Activated CD8-positive, alpha-beta memory T cell treated with anti-CD3 and anti-CD28 coated beads, Interleukin-2, amount 50 U/mL, for 48 hours (primary cell): ENCODE results near the gene DNAJA2.
"Not testable (repeated sequence)": the region's sequence is repeated elsewhere in the genome, so short reads cannot be mapped to it uniquely, and the experiment has no call there.

Experiments used
- DNase-seq: peaks from one replicate; pipeline ENCODE4 v3.0.0-alpha.2; 2020

The DNAJA2 gene

DNA sequence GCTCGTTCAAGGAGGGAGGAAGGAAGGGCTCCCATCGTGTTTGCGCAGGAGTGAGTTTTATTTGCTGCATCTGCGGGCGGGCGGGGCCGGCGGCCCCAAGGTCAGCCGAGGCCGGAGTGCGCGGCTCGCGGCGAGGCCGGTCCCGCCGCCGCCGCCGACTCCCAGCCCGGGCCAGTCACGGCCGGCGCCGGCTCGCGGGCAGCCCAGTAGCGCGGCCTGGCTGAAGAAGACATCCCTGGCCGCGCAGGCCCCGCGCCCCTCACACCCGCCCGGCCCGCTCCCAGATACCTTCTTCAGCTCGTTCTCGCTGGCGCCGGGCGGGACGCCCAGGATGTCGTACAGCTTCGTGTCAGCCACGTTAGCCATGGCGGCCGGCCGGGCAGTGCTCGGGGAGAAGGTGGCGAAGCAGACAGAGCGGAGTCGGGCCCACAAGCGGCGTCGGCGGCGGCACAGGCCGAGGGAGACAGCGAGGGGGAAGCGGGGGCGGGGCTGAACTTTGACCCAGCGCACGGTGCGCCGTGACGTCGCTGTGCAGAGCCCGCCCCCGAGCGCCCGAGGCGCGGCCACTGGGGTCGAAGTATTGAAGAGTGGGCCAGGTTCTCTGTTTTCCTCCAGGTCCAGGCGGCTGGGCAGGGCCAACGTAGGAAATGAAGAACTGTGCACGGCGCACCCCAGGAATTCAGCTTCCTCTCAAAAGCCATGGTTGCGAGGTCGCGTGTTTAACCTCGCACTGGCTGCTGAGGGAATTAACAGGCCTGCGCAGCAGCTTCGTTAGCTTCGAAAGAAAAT is at the start of gene DNAJA2:
Gene DNAJA2 (minus strand): TSS at position 468 of the 789 bp plus-strand sequence. CDS start 102 bp downstream, at position 366.
- peak; percentile 97 for DNase-seq

DNA sequence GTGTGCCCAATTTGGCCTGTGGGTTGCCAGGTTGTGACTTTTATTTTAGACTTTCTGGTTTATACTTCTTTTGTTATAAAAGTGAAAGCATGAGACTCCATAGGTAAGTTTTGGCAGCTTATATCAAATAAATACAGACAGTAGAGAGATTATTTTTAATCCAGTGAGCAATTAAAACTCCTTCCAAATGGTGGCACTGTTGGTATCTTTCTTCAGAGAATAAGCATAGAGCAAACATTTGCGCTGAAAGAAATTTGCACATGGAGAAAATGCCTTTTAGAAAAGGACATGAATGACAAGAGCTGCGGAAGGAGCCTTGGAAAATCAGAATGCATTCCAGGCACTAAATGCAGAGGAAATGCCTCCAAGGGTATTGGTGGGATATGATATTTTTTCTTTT is 46.1 kb upstream of the DNAJA2 start:
- no peak for DNase-seq

DNA sequence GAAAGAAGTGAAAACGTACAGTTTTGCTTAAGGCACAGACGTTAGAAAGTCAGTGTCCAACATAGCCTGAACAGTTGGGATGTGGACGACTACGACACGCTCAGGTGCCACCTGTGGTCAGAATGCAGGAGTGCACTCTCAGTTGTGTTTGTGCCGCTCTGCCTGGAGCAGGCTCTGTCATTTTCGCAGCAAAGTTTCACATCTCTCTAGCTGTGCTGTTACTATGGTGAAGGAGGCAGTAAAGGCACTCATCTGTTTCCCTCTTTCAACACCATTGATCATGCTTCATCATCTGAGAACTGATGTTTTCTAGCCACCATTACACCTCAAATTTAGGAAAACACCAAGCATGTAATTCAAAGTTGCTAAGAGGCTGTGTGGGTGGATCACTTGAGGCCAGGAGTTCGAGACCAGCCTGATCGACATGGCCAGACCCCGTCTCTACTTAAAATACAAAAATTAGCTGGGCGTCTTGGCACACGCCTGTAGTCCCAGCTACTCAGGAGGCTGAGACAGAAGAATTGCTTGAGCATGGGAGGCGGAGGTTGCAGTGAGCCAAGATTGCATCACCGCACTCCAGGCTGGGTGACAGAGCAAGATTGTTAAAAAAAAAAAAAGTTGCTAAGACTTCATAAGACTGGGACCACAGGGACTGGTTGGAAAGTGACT is 44.9 kb upstream of the DNAJA2 start:
- no peak for DNase-seq

DNA sequence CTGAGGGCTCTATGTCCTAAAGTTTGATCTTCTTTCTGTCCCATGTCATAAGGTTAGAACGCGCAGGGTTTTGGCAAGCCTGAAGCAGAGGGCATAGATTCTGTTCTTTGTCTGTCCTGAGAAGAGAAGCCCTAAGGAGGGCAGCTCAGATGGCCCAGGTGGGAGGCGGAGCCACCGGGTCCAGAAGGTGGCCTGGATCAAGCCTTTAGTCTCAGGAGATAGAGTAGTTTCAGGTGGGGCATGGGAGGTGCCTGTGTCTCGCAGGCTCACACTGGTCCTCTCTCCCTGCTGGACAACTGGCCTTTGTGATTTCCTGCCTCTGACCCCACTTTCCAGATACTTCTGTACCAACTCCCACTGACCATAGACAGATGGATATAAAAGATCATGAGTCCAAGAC is 44.2 kb upstream of the DNAJA2 start:
- no peak for DNase-seq

DNA sequence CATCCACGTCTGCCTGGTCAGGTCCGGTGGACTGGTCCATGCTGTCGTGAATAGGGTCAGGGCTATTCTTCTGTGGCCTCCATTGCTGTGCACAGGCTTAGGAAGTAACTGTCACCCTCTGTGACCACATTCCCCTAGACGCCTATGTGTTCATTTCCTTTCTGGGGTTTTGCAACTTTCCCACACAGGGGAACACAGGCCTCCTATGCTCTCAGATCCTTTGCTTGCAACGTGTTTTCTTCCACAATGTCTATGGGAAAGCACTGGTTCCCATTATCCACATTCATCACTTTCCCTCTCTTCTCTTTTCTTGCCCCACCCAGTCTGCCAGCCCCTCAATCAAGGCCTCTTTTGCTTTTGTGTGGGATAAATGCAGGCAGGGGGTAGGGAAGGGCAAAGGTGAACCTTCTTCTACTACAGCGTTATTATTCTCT is 43.2 kb upstream of the DNAJA2 start:
- DNase-seq: no peak

DNA sequence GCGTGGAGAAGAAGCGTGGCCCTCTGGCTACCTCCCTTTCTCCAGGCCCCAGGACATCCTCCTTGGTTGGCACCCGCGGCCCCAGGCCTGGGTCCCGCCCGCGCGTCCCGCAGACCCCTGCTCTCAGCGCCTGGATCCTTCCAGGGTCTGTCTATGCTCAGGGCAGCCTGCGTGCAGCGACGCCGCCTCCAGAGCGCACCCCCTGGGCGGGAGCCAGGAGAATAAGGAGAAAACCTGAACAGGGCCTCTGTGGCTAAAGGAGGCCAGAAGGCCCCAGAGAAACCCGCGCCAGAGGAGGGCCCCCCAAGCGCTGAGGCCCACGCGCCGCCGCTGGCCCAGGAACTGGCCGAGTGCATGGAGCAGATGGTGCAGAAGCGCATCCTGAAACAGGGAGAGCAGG is 40.4 kb upstream of the DNAJA2 start:
- no peak for DNase-seq

DNA sequence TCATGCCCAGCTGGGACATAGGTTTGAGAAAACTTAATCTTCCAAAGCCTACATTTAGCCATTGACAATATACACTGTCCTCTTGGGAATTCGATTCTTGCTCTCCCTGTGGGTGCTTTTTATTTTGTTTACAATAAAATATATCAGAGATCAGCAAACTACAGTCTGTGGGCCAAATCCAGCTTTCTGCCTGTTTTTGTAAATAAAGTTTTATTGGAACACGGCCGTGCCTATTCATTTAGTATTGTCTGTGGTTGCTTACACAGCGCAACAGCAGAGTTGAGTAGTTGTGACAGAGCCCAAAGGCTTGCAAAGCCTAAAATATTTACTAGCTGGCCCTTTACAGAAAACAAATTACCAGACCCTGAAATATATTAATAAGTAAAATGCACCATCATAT is 39.7 kb upstream of the DNAJA2 start:
- no peak for DNase-seq

DNA sequence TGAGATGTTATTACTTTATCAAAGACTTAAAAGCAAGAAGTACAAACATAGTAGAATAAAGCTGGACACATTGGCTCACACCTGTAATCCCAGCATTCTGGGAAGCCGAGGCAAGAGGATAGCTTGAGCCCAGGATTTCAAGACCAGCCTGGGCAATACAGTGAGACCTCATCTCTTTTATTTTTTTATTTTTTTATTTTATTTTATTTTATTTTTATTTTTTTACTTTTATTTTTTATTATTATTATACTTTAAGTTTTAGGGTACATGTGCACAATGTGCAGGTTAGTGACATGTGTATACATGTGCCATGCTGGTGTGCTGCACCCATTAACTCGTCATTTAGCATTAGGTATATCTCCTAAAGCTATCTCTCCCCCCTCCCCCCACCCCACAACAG is 37.3 kb upstream of the DNAJA2 start:
- not testable (repeated sequence) for DNase-seq

DNA sequence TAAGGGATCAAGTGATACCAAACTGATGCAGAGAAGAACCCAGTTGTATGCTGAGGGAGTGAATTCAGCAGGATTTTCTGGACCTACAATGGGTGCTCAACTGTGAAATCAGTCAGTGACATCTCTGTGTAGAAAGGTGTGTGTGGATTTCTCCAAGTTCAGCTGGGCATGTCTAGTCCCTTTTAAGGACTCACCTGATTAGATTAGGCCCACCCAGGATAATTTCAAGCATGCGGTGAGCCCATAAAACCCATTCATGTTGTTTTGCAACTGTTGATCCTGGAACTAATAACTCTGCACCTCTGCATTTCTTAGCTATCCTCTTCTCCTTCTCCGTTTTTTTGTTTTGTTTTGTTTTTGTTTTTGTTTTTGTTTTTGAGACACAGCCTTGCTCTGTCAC is 35.1 kb upstream of the DNAJA2 start:
- DNase-seq: no peak

DNA sequence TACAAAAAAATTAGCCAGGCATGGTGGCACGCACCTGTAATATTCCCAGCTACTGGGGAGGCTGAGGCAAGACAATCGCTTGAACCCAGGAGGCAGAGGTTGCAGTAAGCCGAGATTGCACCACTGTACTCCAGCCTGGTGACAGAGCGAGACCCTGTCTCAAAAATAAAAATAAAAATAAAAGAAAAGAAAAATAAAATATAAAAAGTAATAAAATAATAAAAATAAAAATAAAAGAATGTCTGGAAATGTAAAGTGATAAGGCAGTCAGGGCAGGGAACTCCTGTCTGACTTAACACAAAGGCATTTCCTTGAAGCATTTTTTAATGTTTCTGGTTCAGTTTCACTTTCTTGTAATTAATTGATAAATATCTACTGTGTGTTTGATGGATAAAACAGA is 34.7 kb upstream of the DNAJA2 start:
- DNase-seq: no peak

DNA sequence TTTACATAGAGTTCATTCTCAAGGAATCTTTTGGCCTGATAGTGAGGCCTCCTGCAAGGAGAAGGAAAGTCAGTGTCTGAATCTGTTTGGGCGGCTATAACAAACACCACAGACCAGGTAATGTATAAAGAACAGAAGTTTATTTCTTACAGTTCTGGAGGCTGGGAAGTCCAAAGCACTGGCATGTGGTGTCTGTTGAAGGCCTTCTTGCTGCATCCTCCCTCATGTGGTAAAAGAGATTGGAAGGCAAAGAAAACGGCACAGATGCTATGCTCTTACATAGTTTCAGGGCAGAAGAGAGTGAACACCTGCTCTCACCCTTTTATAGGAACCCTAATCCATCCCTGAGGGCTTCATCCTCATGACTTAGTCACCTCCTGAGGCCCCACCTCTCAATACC is 31.2 kb upstream of the DNAJA2 start:
- no peak for DNase-seq

DNA sequence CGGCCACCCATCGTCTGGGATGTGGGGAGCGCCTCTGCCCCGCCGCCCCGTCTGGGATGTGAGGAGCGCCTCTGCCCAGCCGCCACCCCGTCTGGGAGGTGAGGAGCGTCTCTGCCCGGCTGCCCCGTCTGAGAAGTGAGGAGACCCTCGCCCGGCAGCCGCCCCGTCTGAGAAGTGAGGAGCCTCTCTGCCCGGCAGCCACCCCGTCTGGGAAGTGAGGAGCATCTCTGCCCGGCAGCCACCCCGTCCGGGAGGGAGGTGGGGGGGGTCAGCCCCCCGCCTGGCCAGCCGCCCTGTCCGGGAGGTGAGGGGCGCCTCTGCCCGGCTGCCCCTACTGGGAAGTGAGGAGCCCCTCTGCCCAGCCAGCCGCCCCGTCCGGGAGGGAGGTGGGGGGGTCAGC is 26.6 kb upstream of the DNAJA2 start:
- DNase-seq: not testable (repeated sequence)

DNA sequence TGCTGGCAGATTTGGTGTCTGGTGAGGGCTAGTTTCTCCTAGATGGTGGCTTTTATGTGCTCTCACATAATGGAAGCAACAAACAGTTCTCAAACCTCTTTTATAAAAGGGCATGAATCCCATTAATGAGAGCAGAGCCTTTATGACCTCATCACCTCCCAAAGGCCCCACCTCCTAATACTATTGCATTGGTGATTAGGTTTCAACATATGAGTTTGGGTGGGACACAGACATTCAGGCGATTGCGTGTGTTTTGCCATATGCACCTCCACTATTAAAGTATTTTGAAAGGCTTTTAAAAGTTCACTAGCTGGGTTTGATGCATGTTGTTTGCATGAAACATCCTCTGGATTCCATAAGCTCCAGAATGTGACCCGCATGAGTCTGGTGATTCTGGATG is 24.4 kb upstream of the DNAJA2 start:
- DNase-seq: no peak

DNA sequence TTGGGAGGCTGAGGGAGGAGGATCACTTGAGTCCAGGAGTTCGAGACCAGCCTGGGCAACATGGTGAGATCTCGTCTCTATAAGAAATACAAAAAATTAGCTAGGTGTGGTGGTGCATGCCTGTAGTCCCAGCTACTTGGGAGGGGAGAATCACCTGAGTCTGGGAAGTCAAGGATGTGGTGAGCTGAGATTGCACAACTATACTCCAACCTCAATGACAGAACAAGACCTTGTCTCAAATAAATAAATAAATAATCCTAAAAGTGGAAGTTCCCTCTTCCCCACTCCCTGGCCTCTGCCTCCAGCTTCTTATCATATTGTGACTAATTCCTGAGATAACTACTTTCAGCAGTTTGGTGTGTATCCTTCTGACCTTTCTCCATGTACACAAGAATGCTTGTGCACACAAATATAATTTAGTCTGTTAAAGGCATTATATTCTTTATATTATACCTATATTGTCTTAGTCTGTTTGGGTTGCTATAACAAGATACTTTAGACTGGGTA is 23.5 kb upstream of the DNAJA2 start:
- no peak for DNase-seq

DNA sequence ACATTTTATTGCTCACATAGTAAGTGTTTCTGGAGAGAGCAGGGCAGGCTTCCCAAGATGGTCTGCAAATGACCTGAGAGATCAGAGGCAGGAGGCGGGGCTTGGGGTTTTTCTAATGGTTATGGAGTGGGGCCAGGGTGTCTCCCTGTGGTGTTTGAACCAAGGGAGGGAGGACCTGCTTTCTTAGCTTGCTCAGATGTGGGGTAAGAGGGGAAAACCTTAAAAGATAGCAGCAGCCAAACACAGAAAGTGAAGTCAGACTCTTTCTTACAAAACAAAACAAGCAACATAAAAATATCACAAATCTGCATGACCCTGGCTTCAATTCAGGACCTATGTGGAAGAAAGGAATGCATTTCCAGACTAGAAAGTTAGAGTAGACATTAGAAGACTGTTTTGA is 22.9 kb upstream of the DNAJA2 start:
- DNase-seq: no peak

DNA sequence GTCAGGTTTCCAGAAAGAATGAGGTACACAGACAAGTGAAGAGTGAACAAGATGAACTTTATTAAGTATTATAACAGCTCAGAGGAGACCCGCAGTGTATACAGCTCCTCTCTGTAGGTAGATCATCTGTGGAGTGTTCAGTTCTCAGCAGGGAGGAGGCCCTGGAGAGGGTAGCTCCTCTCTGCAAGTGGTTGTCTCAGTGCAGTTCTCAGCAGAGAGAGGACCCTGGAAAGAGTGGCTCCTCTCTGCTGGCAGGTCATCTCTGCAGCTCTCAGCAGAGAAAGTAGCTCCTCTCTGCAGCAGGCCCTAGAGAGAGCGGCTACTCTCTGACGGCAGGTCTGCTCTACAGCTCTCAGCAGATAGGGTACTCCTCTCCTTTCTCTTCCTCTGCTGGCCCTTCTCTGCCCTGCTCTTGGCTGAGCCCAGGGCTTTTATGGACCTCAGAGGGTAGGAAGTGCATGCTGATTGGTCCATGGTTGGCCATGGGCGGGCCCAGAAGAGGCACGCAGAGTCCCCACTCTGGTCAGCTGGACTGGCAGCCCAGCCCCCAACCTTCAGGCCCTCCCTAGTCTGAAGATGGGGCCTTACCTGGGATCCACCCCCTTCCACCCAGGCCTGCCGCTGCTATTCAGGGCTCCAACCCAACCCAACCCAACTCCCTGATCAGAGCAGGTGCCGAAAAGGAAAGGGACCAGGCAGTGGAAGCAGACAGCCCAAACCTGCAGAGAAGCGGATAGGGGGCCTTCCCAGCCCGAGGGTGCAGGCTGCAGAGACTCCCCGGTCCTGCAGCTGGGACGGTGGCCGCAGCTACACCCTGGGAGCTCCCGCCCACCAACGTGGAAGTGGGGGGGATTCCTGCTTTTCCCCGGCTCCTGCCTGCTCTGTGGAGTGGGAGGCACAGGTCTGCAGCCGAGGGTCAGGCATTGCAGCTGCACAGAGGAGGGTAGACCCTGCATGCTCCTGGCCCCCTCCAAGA is 18.5 kb upstream of the DNAJA2 start:
- no peak for DNase-seq

DNA sequence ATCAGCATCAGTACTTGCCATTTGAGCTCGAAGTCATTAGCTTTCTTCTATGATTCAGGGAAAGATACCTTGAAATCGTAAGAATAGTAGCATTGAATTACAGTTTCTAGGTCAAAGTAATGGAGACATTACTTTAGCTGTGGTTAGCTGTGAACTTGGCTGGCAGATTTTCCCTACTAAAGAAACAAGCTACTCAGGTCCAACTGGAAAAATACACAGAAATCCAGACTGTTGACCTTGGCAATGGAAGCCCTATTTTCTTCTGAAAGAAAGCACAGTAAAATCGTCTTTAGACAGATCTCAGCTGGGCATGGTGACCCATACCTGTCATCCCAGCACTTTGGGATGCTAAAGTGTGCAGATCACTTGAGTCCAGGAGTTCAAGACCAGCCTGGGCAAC is 13.4 kb upstream of the DNAJA2 start:
- no peak for DNase-seq

DNA sequence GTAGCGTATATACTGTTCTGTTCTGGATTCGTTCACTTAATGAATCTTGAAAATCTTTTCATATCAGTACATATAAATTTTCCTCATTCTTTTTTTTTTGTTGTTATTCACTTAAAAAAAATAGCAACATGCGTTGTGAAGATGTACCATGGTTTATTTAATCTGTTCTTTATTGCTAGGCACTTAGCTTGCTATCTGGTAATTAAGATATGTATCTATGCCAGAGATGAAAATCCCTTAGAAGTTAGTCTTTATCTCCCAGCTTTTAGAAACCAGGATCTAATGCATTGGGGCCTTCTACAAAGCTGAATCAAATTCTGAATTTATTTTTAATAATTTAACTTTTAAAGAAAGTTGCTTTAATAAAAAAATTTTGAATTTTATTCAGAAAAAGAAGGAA is 13.0 kb upstream of the DNAJA2 start:
- DNase-seq: no peak

DNA sequence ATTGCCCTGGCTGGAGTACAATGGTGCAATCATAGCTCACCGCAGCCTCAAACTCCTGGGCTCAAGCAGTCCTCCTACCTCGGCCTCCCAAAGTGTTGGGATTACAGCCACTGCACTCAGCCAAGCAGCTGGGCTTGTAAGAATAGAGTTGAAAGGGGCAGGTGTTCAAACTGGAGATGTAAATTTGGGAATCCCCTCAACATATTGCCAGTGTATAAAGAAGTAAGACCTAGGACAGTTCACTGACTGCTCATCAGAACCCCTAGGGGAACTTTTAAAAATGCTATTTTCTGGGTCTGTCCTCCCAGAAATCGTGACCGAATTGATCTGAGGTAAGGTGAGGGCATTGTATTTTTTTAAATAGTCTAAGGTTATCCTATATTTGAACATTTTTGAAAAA is 8.9 kb upstream of the DNAJA2 start:
- no peak for DNase-seq

DNA sequence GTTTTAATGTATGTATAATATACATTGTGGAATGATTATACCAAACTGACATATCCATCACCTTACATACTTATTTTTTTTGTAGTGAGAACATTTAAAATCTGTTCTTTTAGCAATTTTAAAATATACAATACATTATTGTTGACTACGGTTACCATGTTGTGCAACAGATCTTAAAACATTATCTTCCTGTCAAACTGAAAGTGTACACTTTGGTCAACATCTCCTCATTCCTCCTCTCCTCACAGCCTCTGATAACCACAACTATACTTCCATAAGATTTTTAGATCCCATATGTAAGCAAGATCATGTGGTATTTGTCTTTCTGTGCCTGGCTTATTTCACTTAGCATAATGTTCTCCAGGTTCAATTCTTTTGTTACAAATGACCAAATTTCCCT is 7.5 kb upstream of the DNAJA2 start:
- DNase-seq: no peak

DNA sequence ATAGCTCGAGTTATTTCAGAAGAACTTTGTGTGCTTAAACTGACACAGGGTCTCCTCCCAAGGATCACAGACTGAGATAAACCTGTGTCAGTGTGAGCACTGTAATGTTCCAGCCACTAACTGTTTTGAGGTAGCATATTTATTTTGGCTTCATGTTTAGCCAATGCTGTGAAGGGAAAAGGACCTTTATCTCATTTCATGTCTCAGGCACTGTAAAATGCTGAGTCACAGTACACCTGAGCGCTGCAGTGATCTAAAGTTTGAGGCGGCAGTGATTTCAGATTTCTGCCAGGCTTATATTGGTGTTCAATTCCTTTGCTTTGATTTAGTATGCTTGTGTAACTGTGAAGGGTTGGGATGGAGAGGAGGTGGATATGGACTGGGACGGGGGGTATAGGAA is 3.1 kb upstream of the DNAJA2 start:
- DNase-seq: no peak

DNA sequence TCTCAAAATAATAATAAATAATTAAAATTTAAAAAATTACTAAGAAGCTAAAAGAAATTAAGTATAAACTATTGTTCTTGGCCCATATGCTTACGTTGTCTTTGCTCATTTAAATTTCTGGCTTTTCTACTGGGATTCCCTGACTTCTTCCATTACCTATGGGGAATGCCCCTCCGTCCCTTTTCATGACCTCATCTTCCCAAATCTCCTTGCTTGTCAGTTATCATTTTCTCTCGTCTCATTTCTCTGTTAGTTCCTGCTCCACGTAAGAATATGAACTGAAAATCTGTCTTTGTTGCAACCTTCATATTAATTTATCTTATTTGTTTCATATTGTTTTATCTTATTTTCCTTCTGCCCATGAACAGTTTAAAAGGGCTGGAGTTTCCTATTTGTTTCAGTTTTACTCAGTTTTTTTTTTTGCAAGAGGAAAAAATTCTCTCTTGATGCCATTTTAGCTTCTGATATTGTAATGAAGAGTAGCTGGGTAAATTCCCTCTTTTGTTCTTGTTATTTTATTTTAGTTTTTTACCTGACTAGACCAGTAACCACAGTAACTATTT is 2.5 kb upstream of the DNAJA2 start:
- no peak for DNase-seq

DNA sequence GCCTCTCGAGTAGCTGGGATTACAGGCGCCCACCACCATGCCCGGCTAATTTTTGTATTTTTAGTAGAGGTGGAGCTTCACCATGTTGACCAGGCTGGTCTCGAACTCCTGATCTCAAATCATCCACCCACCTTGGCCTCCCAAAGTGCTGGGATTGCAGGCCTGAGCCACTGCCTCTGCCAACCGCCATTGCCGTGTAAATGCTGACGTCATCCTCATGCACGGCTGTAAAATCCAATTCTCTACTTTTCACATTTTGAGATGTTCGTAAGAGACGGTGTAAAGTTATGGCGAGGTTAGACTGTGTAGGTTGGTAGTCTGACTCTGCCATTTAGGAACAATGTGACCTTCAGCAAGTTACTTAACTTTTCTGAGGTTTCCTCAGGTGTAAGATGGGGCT is 1.7 kb upstream of the DNAJA2 start:
- no peak for DNase-seq
